Nephron progenitor cell (in vitro differentiated cells): ENCODE measurements around the gene UCN2.

Experiments
- DNase-seq: peaks from one replicate; pipeline ENCODE4 v3.0.0; 2021
- H3K27ac Mint-ChIP-seq: 2 replicates; pipeline ENCODE4 v1.8.0; 2021; ENCODE audit warnings: mild to moderate bottlenecking, moderate library complexity, mixed read lengths
- H3K27me3 Mint-ChIP-seq: 2 replicates; pipeline ENCODE4 v1.8.0; 2021; ENCODE audit warnings: mild to moderate bottlenecking, low read depth, mixed read lengths; ENCODE audit not compliant: poor library complexity
- H3K36me3 Mint-ChIP-seq: 2 replicates; pipeline ENCODE4 v1.8.0; 2021; ENCODE audit warnings: low read depth, mixed read lengths
- H3K4me1 Mint-ChIP-seq: 2 replicates; pipeline ENCODE4 v1.8.0; 2021; ENCODE audit warnings: mixed read lengths
- H3K4me3 Mint-ChIP-seq: 2 replicates; pipeline ENCODE4 v1.8.0; 2021; ENCODE audit warnings: mild to moderate bottlenecking, moderate library complexity, mixed read lengths
- H3K9me3 Mint-ChIP-seq: 2 replicates; pipeline ENCODE4 v1.8.0; 2021; ENCODE audit warnings: mild to moderate bottlenecking, moderate library complexity, mixed read lengths
- CTCF ChIP-seq: fragments of 200-600 bp; sonication (generic); IDR thresholded peaks from 2 replicates; pipeline ENCODE4 v1.5.0; 2021; ENCODE audit warnings: antibody characterized with exemption

The UCN2 gene

GRCh38 chr3:48600711-48601621 lies 37.4 kb upstream of the UCN2 start:
- TF ChIP-seq CTCF = no peak
- no peak overlapping the region for H3K4me3 Mint-ChIP-seq
- peaks cover 27% of the 10 kb centered on the region for H3K4me1 Mint-ChIP-seq
- H3K36me3 Mint-ChIP-seq = peaks cover 59% of the 10 kb centered on the region
- H3K9me3 Mint-ChIP-seq = no peaks in the 10 kb centered on the region
- DNase-seq = no peak
- H3K27ac Mint-ChIP-seq = peak overlapping the region; percentile 36
- H3K27me3 Mint-ChIP-seq = no peaks in the 10 kb centered on the region

DNA sequence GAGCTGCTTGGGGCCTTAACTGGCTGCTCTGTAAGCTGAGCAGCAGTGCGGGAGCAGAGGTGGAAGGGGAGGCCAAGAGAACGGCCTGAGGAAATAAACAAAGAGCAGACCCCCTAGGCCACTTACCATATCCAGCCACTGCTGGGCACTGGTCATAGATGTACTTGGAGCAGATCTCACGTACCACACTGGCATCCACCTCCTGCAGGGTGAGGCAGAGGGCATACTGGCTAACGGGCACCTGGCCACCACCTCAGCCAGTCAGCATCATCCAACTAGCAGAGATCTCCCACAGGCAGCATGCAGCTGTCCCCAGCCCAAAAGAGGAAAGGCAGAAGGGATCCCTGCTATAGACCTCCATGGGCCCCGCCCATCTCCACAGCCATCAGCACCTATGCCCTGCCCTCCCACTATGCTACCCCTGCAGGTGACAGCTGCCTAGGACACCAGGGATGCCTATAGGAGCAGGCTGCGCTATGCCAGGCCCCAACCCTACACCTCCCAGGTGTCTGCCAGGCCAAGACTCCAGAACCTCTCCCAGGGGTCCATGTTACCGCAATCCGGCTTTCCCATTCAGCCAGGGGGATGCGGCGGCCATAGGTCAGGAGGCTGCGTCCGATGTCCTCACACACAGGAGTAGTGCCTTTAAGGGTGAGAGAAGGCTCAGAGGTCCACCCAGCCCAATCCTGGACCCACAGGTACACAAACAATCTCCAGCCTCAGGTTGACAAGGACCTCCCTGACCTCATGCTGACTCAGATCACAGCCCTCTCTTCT lies 36.1 kb upstream of the UCN2 start:
- no peak overlapping the region for H3K27ac Mint-ChIP-seq
- peaks cover 46% of the 10 kb centered on the region for H3K36me3 Mint-ChIP-seq
- H3K4me3 Mint-ChIP-seq = no peak overlapping the region
- no peak for TF ChIP-seq CTCF
- H3K9me3 Mint-ChIP-seq = no peaks in the 10 kb centered on the region
- no peak for DNase-seq
- no peaks in the 10 kb centered on the region for H3K27me3 Mint-ChIP-seq
- H3K4me1 Mint-ChIP-seq = peaks cover 31% of the 10 kb centered on the region

DNA sequence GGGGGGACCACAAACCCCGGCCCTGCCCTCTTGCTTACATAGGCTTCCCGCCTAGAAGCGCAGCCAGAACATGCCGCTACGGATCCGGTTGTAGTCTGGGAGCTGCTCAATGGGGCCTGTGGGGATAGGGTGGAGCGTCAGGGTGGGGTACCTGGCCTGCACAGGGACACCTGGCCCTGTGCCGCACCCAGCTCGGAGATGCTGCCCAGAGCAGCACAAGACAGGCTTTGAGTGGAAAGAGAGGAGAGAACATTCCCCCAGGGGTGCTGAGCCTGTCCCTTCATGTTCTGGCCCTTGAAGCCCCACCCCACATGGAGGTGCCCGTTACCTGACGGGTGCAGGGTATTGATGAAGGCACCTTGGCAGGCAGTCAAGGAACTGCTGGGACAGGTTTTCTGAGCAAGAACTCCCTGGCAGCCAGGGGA lies 35.5 kb upstream of the UCN2 start:
- peak overlapping the region; percentile 82 for H3K27ac Mint-ChIP-seq
- no peak overlapping the region for H3K4me3 Mint-ChIP-seq
- H3K27me3 Mint-ChIP-seq = no peaks in the 10 kb centered on the region
- DNase-seq = no peak
- peaks cover 35% of the 10 kb centered on the region for H3K4me1 Mint-ChIP-seq
- H3K9me3 Mint-ChIP-seq = no peaks in the 10 kb centered on the region
- no peak for TF ChIP-seq CTCF
- peaks cover 40% of the 10 kb centered on the region for H3K36me3 Mint-ChIP-seq

- Mint-ChIP-seq H3K27me3 (no peaks in the 10 kb centered on the region), H3K9me3 (no peaks in the 10 kb centered on the region), H3K4me1 (peaks cover 36% of the 10 kb centered on the region), H3K27ac (peak overlapping the region; percentile 82), H3K4me3 (no peak overlapping the region), H3K36me3 (peaks cover 35% of the 10 kb centered on the region)
- no peak for DNase-seq
- no peak for TF ChIP-seq CTCF
Observed at GRCh38 chr3:48598323-48599076, 34.9 kb upstream of the UCN2 start.

DNA sequence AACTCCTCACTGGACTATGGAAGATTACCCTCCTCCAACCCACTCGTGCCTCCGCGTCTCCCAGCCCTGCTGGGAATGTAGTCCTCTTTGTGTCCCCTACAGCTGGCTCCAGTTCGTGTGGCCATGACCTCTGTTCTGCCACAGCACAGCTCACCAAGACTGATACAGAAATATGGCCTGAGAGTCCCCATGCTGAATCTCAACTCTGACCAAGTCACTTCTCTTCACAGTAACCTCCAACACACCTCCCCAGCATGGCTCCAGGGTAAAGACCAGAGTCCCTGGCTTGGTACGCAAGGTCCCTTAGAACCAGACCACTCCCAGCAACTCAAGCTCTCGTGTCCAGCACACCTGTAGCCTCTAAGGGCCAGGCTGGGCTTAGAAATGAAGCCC lies 33.8 kb upstream of the UCN2 start:
- H3K36me3 Mint-ChIP-seq = peaks cover 27% of the 10 kb centered on the region
- peak overlapping the region; percentile 90 for H3K27ac Mint-ChIP-seq
- H3K9me3 Mint-ChIP-seq = no peaks in the 10 kb centered on the region
- DNase-seq = no peak
- H3K4me1 Mint-ChIP-seq = peaks cover 41% of the 10 kb centered on the region
- no peak overlapping the region for H3K4me3 Mint-ChIP-seq
- H3K27me3 Mint-ChIP-seq = no peaks in the 10 kb centered on the region
- no peak for TF ChIP-seq CTCF
